B cell (primary cell): ENCODE results near the gene WDR43.

Experiments used
- EZH2 ChIP-seq: IDR thresholded peaks from 2 replicates; pipeline ENCODE4 v1.6.1; 2012; ENCODE audit warnings: borderline replicate concordance, low read depth, mild to moderate bottlenecking, moderate library complexity, low read length; ENCODE audit not compliant: insufficient read depth, poor library complexity, severe bottlenecking
- TF ChIP-seq, protein P1 (sequence below): fragments of 200-600 bp; IDR thresholded peaks from one replicate; pipeline ENCODE4 v1.8.0; 2022; ENCODE audit warnings: antibody characterized with exemption, mild to moderate bottlenecking

DNA sequence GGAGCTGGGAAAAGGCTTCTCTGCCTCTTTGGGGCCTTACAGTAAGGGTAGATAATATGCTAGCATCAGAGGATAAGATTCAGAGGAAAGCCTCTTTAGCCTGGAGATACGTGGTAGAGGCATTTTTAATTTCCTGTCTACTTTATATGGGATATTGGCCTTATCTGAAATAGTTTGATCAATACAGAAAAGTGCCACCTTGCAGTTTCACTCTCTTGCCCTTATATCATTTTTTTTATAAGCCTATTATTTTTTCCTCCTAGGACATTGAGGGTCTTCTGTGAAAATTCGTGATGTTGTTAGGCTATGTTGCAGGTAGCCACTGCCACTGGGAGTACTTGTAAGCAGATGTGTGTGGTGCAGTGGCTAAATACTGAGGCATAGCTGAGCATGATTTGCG is 46.5 kb downstream of the WDR43 start:
- TF ChIP-seq, protein P1, sequence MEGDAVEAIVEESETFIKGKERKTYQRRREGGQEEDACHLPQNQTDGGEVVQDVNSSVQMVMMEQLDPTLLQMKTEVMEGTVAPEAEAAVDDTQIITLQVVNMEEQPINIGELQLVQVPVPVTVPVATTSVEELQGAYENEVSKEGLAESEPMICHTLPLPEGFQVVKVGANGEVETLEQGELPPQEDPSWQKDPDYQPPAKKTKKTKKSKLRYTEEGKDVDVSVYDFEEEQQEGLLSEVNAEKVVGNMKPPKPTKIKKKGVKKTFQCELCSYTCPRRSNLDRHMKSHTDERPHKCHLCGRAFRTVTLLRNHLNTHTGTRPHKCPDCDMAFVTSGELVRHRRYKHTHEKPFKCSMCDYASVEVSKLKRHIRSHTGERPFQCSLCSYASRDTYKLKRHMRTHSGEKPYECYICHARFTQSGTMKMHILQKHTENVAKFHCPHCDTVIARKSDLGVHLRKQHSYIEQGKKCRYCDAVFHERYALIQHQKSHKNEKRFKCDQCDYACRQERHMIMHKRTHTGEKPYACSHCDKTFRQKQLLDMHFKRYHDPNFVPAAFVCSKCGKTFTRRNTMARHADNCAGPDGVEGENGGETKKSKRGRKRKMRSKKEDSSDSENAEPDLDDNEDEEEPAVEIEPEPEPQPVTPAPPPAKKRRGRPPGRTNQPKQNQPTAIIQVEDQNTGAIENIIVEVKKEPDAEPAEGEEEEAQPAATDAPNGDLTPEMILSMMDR: no peak
- no peak for TF ChIP-seq EZH2
